ENCODE data around the gene DRGX.

- TF ChIP-seq CTCF (IDR thresholded peaks at IDR 0.05) = no peak
- no peak for TF ChIP-seq POLR2A (IDR thresholded peaks at IDR 0.05)
Observed at GRCh38 chr10:49333192-49333591, 62.7 kb downstream of the DRGX start.
